Measurements from ENCODE around the gene AEN.

DNA sequence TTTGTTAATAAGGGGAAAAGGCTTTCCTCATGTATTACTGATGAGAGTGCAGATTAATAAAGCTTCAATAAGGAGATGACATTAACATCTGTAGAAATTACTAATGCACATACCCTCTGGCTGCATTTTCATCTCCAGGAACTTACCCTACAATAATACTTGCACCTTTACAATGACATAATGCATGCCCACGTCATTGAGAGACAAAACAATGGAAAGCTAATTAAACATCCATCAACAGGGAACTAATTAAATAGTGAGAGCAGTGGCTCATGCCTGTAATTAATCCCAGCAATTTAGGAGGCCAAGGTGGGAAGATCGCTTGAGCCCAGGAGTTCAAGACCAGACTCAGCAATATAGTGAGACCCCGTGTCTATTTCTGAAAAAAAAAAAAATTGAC, 41.8 kb upstream of the AEN start:
- TF ChIP-seq SIN3A (IDR thresholded peaks at IDR 0.05; ENCODE audit: borderline replicate concordance, insufficient read depth, low read length) (no peak), TAF1 (IDR thresholded peaks at IDR 0.05; ENCODE audit: borderline replicate concordance, insufficient read depth, low read length) (no peak), POLR2AphosphoS5 (IDR thresholded peaks at IDR 0.05; ENCODE audit: low read depth, low read length) (no peak)

Measured in PFSK-1 (cell line).